Measurements from ENCODE around the gene PIGK.

DNA sequence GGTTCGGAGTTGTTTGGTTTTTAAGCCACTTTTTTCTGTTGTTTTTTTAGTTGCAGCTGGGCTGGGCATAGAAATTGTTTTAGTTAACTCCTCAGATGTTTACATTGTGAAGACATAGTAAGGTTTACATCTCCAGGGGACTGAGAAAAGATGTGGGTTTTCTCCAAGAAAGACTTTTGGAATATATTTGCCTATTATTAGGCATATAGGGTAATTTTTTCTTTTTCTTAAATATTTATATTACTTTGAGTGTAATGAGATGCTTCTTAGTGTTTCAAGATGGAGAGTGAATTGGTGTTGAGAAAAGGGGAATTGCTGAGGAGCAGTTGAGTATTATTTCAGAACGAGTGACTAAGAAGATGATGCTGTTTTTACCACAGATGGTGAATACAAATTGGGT is 26.6 kb upstream of the PIGK start:
- TF ChIP-seq, protein P1, sequence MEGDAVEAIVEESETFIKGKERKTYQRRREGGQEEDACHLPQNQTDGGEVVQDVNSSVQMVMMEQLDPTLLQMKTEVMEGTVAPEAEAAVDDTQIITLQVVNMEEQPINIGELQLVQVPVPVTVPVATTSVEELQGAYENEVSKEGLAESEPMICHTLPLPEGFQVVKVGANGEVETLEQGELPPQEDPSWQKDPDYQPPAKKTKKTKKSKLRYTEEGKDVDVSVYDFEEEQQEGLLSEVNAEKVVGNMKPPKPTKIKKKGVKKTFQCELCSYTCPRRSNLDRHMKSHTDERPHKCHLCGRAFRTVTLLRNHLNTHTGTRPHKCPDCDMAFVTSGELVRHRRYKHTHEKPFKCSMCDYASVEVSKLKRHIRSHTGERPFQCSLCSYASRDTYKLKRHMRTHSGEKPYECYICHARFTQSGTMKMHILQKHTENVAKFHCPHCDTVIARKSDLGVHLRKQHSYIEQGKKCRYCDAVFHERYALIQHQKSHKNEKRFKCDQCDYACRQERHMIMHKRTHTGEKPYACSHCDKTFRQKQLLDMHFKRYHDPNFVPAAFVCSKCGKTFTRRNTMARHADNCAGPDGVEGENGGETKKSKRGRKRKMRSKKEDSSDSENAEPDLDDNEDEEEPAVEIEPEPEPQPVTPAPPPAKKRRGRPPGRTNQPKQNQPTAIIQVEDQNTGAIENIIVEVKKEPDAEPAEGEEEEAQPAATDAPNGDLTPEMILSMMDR (IDR thresholded peaks at IDR 0.05; ENCODE audit: borderline replicate concordance, extremely low read depth, low read length, poor library complexity, severe bottlenecking): no peak
- no peak for TF ChIP-seq EZH2 (IDR thresholded peaks at IDR 0.05; ENCODE audit: borderline replicate concordance, low read depth, low read length, severe bottlenecking)
